SK-N-MC (cell line): ENCODE results near the gene ZNF396.
A peak's percentile ranks its signal among the peaks of the same experiment; 100 is the strongest.

ENCODE experiments used
- DNase-seq: peaks from one replicate; pipeline ENCODE4 v3.0.0-alpha.2; 2011; ENCODE audit warnings: low read depth, low spot score
- H3K27ac ChIP-seq: fragments of 200-600 bp; sonication (generic); 2 replicates; pipeline ENCODE4 v1.5.1; 2016; ENCODE audit warnings: mixed run types
- H3K36me3 ChIP-seq: fragments of 200-600 bp; sonication (generic); 2 replicates; pipeline ENCODE4 v1.6.1; 2017; ENCODE audit warnings: antibody characterized with exemption, low read length, mixed read lengths; ENCODE audit not compliant: insufficient read depth
- H3K4me3 ChIP-seq: fragments of 200-600 bp; sonication (generic); 2 replicates; pipeline ENCODE4 v1.5.1; 2016
- H3K9ac ChIP-seq: fragments of 200-600 bp; sonication (generic); 2 replicates; pipeline ENCODE4 v1.8.0; 2017; ENCODE audit warnings: mixed run types, mixed read lengths; ENCODE audit not compliant: insufficient read length
- H3K9me3 ChIP-seq: fragments of 200-600 bp; sonication (generic); 2 replicates; pipeline ENCODE4 v1.6.1; 2017; ENCODE audit warnings: low read depth, mild to moderate bottlenecking, antibody characterized with exemption, low read length, moderate library complexity, mixed read lengths
- EZH2 ChIP-seq: fragments of 200-600 bp; sonication (generic); IDR thresholded peaks from one replicate; pipeline ENCODE4 v1.6.1; 2017; ENCODE audit warnings: antibody characterized with exemption
- FOXP2 ChIP-seq: optimal IDR thresholded peaks from 2 replicates; pipeline ENCODE3; 2011; ENCODE audit warnings: mild to moderate bottlenecking, moderate library complexity; ENCODE audit not compliant: insufficient read depth; ENCODE audit errors: extremely low read length, control extremely low read depth
- POLR2AphosphoS5 ChIP-seq: IDR thresholded peaks from 2 replicates; pipeline ENCODE4 v1.6.1; 2012; ENCODE audit warnings: mild to moderate bottlenecking, low read depth, low read length, borderline replicate concordance

Gene ZNF396

GRCh38 chr18:35390951-35391700 is 14.0 kb upstream of the ZNF396 start:
- no peak overlapping the region for H3K4me3 ChIP-seq
- H3K36me3 ChIP-seq, result no peaks in the 10 kb centered on the region
- TF ChIP-seq POLR2AphosphoS5 (no peak), FOXP2 (no peak), EZH2 (no peak)
- DNase-seq, result no peak
- no peak overlapping the region for H3K27ac ChIP-seq
- no peak overlapping the region for H3K9ac ChIP-seq
- no peaks in the 10 kb centered on the region for H3K9me3 ChIP-seq

GRCh38 chr18:35389095-35389618 is 12.0 kb upstream of the ZNF396 start:
- Histone ChIP-seq H3K9me3 (no peaks in the 10 kb centered on the region), H3K36me3 (no peaks in the 10 kb centered on the region), H3K4me3 (no peak overlapping the region), H3K27ac (no peak overlapping the region), H3K9ac (no peak overlapping the region)
- DNase-seq, result no peak
- TF ChIP-seq EZH2, result no peak
- TF ChIP-seq FOXP2, result no peak
- TF ChIP-seq POLR2AphosphoS5, result no peak

GRCh38 chr18:35387152-35387571 is 10.0 kb upstream of the ZNF396 start:
- Histone ChIP-seq H3K36me3 (no peaks in the 10 kb centered on the region), H3K9ac (no peak overlapping the region), H3K4me3 (no peak overlapping the region), H3K9me3 (no peaks in the 10 kb centered on the region), H3K27ac (no peak overlapping the region)
- TF ChIP-seq EZH2 (no peak), POLR2AphosphoS5 (no peak), FOXP2 (no peak)
- DNase-seq, result no peak

GRCh38 chr18:35386600-35387100 is 9.5 kb upstream of the ZNF396 start:
- peak; percentile 53 for DNase-seq
- TF ChIP-seq EZH2 (no peak), POLR2AphosphoS5 (no peak)
- no peak overlapping the region for H3K4me3 ChIP-seq

GRCh38 chr18:35383136-35383535 is 6.0 kb upstream of the ZNF396 start:
- no peaks in the 10 kb centered on the region for H3K36me3 ChIP-seq
- no peak overlapping the region for H3K4me3 ChIP-seq
- H3K27ac ChIP-seq, result no peak overlapping the region
- no peak for DNase-seq
- TF ChIP-seq FOXP2, result no peak
- TF ChIP-seq POLR2AphosphoS5, result no peak
- no peak for TF ChIP-seq EZH2
- no peaks in the 10 kb centered on the region for H3K9me3 ChIP-seq
- no peak overlapping the region for H3K9ac ChIP-seq

More at GRCh38 chr18:35386600-35387100, 9.5 kb upstream of the ZNF396 start:
- Histone ChIP-seq H3K9me3 (no peaks in the 10 kb centered on the region), H3K9ac (no peak overlapping the region), H3K36me3 (no peaks in the 10 kb centered on the region), H3K27ac (no peak overlapping the region)

GRCh38 chr18:35379421-35379820 is 2.3 kb upstream of the ZNF396 start:
- H3K36me3 ChIP-seq, result no peaks in the 10 kb centered on the region
- no peak overlapping the region for H3K4me3 ChIP-seq
- H3K27ac ChIP-seq, result no peak overlapping the region
- DNase-seq, result no peak
- TF ChIP-seq FOXP2 (no peak), POLR2AphosphoS5 (no peak), EZH2 (no peak)
- no peaks in the 10 kb centered on the region for H3K9me3 ChIP-seq
- H3K9ac ChIP-seq, result no peak overlapping the region

GRCh38 chr18:35378574-35378896 is 1.4 kb upstream of the ZNF396 start:
- no peak overlapping the region for H3K27ac ChIP-seq
- TF ChIP-seq EZH2, result no peak
- no peak for DNase-seq
- H3K4me3 ChIP-seq, result no peak overlapping the region
- H3K36me3 ChIP-seq, result no peaks in the 10 kb centered on the region
- no peak overlapping the region for H3K9ac ChIP-seq
- no peaks in the 10 kb centered on the region for H3K9me3 ChIP-seq

GRCh38 chr18:35377875-35378573 is 887 bp upstream of the ZNF396 start:
- DNase-seq, result no peak
- TF ChIP-seq EZH2 (no peak), POLR2AphosphoS5 (no peak), FOXP2 (no peak)
- no peaks in the 10 kb centered on the region for H3K9me3 ChIP-seq
- no peak overlapping the region for H3K9ac ChIP-seq
- no peak overlapping the region for H3K4me3 ChIP-seq
- no peak overlapping the region for H3K27ac ChIP-seq
- no peaks in the 10 kb centered on the region for H3K36me3 ChIP-seq

GRCh38 chr18:35376393-35376741 is 770 bp downstream of the ZNF396 start:
- H3K36me3 ChIP-seq, result no peaks in the 10 kb centered on the region
- peak overlapping the region; percentile 88 for H3K4me3 ChIP-seq
- no peaks in the 10 kb centered on the region for H3K9me3 ChIP-seq
- no peak overlapping the region for H3K27ac ChIP-seq
- TF ChIP-seq EZH2, result no peak
- TF ChIP-seq FOXP2, result no peak
- TF ChIP-seq POLR2AphosphoS5, result no peak
- no peak for DNase-seq
- H3K9ac ChIP-seq, result peak overlapping the region; percentile 65
